Measurements from ENCODE around the gene SOWAHB. TPM values are rescaled to one million over a fixed set of nuclear protein-coding genes. Genes with fewer than 3 reads are reported as not detected.

Gene SOWAHB, protein sequence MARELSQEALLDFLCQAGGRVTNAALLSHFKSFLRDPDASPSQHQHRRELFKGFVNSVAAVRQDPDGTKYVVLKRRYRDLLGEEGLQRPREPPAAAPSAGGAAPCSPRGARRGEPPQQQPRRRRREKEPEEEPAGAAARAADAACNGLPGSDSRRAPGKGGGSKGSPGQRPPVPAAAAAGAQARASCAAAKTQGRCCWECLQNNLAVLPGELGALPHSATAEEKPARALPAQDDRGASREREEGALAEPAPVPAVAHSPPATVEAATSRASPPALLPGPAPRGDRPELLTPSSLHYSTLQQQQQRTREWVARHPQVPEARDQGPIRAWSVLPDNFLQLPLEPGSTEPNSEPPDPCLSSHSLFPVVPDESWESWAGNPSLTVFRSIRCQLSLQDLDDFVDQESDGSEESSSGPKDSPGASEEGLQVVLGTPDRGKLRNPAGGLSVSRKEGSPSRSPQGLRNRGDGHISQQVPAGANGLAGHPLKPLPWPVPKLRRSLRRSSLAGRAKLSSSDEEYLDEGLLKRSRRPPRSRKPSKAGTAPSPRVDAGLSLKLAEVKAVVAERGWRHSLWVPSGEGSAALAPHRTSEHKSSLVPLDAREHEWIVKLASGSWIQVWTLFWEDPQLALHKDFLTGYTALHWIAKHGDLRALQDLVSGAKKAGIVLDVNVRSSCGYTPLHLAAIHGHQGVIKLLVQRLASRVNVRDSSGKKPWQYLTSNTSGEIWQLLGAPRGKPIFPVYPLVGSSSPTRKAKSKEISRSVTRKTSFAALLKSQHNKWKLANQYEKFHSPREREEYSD
- polyA plus RNA-seq (2012; ENCODE audit: insufficient read depth, insufficient read length) = 0.44 TPM

DNA sequence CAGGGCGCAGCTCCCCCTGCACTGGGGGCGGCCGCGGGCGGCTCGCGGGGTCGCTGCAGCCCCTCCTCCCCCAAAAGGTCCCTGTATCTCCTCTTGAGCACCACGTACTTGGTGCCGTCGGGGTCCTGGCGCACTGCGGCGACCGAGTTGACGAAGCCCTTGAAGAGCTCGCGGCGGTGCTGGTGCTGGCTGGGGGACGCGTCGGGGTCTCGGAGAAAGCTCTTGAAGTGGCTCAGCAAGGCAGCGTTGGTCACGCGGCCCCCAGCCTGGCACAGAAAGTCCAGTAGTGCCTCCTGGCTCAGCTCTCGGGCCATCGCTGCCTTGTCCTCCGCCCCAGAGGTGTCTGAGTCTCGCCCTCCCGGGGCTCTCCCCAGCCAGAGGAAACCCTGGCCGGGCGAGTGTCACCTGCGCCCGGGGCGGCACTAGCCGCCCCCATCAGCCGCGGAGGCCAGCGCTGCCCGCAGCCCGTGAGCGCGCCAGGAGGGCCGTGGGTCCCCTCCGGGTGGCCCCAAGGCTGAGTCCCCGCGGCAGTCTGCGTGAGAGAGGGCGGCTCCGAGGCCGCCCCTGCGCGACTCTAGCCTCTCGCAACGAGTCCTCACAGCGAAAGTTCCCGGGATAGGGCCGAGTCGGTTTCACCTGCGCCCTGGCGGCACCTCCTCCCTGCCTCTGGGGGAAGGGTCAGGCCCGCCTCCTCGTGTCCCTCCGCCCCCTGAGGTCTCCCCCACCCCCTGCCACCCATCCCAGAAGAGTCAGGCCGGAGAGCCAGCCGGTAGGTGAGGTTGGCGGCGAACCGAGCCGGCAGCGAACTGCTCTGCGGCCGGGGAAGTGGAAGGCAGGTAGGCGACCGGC is at the start of gene SOWAHB:
Gene SOWAHB (minus strand): TSS at position 609 of the 849 bp plus-strand sequence. CDS start 295 bp downstream, at position 314.
- no peak within 1 kb of the TSS for H3K4me3 ChIP-seq (ENCODE audit: low read length)
- DNase-seq (ENCODE audit: low read depth, low spot score) = no peak

DNA sequence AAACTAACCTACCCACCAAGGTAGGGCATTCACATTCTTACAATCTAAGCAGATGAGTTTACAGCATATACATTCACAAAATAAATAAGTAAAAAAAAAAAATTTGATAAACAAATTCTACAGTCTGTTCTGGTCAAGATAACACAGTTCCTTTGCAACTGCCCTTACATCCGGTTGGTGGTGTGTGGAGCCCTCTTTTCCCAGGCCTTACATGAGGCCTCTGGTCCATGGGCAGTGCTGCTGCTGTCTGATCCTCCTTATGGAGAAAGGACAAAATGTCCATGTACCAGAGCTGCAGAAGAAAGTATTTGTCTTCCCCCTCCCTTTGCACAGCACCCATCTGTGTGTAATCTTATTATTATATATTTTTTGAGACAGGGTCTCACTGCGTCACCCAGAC is 49.4 kb upstream of the SOWAHB start:
- H3K4me3 ChIP-seq (ENCODE audit: low read length) = no peak overlapping the region
- no peak for DNase-seq (ENCODE audit: low read depth, low spot score)

DNA sequence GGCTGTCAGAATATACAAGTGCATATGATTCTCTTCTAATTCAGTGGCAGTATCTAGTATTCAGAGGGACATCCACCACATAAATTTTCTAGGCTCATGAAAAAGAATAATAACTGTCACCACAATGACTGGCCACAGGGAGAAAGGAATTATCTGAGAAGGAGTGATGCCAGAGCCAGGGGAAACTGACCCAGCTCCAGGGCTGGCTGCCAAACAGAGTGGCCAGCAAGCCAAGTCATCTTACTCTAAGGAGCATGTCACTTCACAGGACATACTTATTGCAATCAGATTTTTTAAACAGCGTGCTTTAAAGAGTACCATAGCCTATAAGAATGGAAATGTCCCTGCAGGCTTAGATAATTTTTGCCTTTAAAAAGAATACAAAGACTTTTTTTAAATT is 45.8 kb upstream of the SOWAHB start:
- no peak for DNase-seq (ENCODE audit: low read depth, low spot score)
- no peak overlapping the region for H3K4me3 ChIP-seq (ENCODE audit: low read length)

DNA sequence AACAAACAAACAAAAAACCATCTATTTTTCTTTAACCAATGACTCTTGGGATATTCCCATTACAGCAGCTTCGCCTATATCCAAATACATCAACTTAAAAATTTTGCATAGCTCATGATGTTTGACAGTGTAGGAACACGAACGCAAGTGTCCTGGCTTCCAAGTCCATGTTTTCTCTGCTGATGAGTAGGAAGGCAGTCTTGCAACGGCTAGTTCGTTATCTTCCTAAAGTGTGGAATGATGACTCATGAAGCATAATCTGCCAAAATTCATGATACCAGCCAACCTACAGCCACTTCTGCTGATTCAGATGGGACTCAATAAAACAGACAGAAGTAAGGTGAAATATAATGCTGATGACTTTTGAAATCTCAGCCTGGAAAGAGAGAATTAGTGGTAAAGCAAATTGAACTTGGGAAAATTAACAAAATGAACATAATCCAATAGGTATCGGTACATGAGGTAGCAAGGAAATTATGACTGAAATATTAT is 45.2 kb upstream of the SOWAHB start:
- no peak for DNase-seq (ENCODE audit: low read depth, low spot score)
- no peak overlapping the region for H3K4me3 ChIP-seq (ENCODE audit: low read length)

DNA sequence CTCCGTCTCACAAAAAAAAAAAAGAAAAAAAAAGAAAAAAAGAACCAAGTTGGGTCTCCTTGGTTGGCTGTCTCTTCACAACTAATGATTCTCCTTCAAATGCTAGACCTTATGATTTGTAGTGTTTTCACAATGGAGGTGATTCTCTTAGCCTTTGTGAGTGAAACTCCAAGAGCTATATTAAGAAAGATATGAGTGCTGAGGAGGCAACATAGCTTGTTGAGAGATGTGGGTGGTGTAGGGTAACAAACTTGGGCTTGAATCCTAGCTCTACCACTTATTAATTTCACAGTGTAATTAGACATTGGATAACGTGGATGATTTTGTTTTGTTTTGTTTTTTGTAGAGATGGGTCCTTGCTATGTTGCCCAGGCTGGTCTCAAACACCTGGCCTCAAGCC is 41.2 kb upstream of the SOWAHB start:
- H3K4me3 ChIP-seq (ENCODE audit: low read length) = no peak overlapping the region
- DNase-seq (ENCODE audit: low read depth, low spot score) = no peak

DNA sequence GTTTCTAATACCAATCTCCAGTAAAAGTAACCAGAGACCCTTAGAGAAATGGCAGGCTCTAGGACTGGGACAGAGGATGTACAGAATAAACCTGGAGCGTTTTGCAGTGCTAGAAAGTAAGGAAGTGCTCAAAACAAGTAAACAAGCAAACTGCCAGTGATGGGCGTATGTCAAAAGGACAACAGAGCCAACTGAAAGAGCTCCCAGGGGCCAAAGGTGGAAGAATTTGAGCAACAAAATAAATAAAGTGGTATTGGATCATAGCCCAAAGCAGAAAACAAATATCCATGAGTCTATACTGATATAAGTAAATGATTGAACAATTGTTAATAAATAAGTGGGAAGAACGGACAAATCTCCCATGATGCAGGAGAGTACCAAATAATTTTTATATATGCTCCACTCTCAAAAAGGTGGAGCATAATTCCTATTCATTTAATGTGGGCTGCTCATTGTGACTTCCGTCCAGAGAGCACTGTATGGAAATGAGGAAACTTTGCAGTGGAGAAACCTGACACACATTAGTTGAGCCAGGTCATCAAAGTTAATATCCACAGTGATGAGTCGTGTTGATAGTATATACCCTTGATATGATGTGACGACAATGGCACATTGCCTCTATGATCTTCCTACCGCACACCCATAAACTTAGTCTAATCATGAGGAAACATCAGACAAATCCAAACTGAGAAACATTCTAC is 33.8 kb upstream of the SOWAHB start:
- DNase-seq (ENCODE audit: low read depth, low spot score) = no peak
- no peak overlapping the region for H3K4me3 ChIP-seq (ENCODE audit: low read length)

DNA sequence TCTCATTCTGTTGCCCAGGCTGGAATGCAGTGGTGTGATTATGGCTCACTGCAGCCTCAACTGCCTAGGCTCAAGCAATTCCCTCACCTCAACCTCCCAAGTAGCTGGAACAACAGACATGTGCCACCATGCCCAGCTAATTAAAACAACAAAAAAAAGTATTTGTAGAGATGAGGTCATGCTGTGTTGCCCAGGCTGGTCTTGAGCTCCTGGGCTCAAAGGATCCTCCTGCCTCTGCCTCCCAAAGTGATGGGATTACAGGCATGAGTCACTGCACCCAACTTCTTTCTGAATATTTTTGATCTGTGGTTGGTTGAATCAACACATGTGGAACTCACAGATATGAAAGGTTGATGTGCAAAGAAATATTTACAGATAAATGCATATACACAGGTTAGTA is 33.1 kb upstream of the SOWAHB start:
- no peak overlapping the region for H3K4me3 ChIP-seq (ENCODE audit: low read length)
- no peak for DNase-seq (ENCODE audit: low read depth, low spot score)

DNA sequence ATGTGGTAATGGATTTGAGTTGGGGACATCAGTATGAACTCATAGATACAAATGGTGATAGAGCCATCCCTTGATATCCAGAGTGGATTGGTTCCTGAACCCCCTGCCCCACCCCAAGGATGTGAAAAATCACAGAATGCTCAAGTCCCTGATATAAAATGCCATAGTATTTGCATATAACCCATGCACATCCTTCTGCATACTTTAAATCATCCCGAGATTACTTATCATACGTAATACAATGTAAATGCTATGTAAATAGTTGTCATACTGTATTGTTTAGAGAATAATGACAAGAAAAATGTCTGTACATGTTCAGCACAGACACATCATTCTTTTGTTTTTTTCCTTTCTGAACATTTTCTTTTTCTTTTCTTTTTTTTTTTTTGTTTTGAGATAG is 32.7 kb upstream of the SOWAHB start:
- no peak for DNase-seq (ENCODE audit: low read depth, low spot score)
- H3K4me3 ChIP-seq (ENCODE audit: low read length) = no peak overlapping the region

DNA sequence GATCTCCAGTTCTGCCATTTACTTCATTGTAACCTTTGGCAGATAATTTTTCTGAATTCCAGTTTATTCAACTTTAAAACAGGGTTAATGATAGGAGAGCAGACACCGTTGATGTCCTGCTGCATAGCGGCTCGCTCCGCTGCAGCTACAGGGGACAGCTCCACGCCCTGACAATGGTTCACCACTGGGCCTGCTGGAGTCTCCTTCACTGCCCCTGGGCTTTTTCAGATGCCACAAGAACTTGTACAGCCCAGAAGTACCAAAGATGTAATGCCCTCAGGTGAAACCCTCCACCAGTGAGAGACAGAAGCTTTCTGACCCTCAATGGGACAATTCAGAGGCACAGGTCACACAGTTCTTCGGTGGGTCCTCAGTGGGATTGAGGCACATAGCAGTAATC is 28.9 kb upstream of the SOWAHB start:
- no peak for DNase-seq (ENCODE audit: low read depth, low spot score)
- H3K4me3 ChIP-seq (ENCODE audit: low read length) = no peak overlapping the region

DNA sequence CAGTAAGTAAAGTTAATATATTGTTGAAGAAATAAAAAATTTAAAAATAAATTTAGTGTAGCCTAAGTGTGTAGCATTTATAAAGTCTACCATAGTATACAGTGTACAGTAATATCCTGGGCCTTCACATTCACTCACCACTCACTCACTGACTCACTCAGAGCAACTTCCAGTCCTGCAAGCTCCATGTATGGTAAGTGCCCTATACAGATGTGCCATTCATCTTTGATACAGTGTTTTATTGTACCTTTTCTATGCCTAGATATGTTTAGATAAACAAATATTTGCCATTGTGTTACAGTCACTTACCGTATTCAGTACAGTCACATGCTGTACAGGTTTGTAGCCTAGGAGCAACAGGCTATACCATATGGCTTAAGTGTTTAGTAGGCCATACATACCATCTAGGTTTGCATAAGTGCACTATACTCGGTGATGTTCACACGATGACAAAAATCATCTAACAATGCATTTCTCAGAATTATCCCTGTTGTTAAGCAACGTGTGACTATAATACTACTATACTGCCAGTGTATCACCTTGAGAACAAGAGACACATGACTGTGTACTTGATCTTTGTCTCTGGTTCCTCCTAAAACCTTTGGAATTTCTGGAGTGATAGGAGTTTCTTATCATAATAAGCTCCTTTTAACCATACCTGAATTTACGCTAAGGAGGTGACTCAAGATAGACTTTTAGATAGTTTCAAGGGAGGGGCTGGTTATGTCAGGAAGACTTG is 25.8 kb upstream of the SOWAHB start:
- no peak overlapping the region for H3K4me3 ChIP-seq (ENCODE audit: low read length)
- DNase-seq (ENCODE audit: low read depth, low spot score) = no peak

DNA sequence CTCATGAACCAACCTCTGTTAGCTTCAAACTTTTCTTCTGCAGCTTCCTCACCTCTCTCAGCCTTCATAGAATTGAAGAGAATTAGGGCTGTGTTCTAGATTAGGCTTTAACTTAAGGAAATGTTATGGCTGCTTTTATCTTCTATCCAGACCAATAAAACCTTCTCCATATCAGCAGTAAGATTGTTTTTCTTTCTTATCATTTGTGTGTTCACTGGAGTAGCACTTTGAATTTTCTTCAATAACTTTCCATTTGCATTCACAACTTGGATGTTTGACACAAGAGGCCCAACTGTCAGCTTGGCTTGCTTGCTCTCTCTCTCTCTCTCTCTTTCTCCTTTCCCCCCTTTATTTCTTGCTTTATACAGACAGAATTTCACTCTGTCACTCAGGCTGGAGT is 22.8 kb upstream of the SOWAHB start:
- DNase-seq (ENCODE audit: low read depth, low spot score) = no peak
- H3K4me3 ChIP-seq (ENCODE audit: low read length) = no peak overlapping the region

DNA sequence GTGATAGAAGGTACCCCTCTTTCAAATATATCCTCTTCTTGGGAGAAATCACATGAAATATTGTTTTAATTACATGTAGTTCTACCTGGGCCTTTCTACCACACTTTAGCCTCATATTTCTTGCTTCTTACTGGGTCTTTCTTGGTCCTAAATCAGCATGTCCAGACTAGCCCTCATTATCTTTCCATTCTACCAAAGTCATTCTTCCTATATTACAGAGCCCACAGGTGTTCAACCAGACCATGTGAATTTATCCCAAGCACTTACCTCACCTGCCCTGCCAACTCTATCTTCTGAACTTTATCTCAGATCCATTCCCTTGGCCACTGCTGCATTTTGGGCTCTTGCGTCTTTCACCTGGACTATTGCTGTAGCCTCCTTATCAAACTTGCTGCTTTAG is 11.8 kb upstream of the SOWAHB start:
- no peak for DNase-seq (ENCODE audit: low read depth, low spot score)
- no peak overlapping the region for H3K4me3 ChIP-seq (ENCODE audit: low read length)

DNA sequence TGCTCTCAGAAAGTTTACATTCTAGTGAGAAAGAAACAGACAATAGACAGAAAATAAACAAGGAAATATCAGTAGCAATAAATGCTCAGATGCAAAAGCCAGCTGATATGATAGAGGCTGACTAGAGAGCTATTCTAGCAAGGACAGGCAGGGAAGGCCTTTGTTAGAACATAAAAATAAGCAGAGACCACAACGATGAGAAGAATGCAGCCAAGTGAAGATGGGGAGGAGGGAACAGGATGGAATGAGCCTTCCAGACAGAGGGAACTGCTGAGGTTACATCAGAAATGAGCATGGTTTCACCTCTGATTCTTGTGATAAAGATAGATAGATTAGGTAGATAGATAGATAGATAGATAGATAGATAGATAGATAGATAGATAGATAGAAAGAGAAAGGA is 7.6 kb upstream of the SOWAHB start:
- no peak overlapping the region for H3K4me3 ChIP-seq (ENCODE audit: low read length)
- no peak for DNase-seq (ENCODE audit: low read depth, low spot score)

DNA sequence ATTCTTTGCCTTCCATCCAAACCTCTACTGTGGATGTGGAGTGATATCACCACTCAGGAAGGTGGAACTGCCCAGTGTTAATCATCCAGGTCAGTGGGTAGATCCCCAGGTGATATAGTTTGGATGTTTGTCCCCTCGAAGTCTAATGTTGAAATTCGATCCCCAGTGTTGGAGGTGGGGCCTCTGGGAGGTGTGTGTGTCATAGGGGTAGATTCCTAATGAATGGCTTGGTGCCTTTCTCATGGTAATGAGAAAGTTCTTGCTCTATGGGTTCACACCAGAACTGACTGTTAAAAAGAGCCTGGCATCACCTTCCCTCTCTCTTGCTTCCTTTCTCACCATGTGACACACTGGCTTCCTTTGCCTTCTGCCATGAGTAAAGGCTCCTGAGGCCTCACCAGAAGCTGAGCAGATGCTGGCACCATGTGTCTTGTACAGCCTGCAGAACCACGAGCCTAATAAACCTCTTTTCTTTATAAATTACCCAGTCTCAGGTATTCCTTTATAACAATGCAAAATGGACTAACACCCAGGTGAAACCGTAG is 6.8 kb upstream of the SOWAHB start:
- H3K4me3 ChIP-seq (ENCODE audit: low read length) = no peak overlapping the region
- no peak for DNase-seq (ENCODE audit: low read depth, low spot score)

DNA sequence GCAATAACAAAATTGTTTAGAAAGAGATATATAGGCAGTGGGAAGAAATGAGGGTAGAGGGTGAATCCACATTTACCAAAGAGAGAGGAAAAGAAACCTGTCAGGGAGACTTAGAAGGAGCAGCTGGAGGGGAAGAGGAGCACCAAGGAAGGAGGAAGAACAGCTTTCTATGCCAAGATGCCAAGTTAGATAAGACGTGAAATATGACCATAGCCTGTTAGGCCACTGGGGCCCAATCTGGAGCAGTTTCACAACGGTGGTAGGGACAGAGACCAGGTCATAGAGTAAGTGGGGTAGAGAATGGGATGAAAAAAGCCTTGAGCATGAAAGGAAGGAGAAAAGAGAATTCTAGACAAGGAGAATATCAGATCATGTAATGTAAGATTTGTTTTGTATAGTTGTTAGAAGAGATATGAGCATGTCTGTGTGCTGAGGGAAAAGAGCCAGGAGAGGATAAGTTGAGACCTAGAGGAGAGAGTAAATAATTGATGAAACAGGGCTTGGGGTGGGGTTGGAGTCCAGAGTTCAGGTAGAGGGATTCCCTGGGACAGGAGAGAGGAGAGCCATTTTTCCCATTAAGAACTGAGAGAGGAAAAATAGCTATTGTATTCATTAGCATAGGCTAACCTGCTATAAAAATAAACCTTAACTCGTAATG is 4.4 kb upstream of the SOWAHB start:
- H3K4me3 ChIP-seq (ENCODE audit: low read length) = no peak overlapping the region
- DNase-seq (ENCODE audit: low read depth, low spot score) = no peak

DNA sequence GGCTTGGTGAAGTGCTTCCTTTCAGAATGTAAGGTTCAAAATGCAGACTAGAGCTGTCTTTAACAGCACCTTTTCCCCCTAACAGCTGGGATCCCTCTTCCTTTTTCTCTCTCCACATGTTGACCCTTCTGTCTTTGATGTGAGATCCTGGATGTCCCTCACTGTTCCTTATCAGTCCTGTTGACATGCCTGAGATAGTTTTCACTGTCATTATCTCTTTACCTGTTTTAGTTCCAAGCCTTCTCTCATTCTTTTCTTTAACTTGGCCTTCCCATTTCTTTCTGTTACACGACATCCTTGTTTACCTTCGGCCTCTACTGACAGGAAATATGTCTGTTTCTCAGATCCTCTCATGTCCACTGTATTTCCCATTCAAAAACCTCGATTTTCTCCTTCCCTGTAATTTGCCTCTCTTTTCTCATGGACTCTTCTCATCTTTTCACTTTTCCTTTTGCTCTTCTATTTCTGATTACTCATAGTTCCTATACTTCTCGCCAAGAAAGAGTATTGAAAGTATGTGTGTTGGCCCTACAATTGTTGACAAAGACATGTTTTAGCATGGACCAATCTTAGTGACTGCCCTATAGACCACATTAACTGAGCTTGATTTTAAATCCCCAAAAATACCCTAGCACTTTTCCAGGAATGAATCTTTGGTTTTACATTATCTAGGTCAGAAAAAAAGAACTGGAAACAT is 1.2 kb upstream of the SOWAHB start:
- no peak overlapping the region for H3K4me3 ChIP-seq (ENCODE audit: low read length)
- no peak for DNase-seq (ENCODE audit: low read depth, low spot score)

DNA sequence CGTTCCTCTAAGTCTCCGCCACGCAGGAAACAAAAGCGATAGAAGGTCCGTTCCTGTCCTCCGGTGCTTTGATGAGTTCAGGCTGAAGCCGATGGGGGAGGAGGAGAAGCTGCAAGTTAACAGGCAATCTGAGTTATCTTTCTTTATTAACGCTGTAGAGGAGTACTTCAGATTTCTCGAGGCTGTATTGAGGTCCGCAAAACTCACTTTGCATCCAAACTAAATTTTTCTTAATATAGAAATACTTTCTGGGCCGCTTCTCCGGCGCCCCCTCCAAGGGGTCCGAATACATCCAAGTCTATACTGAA is 395 bp upstream of the SOWAHB start:
- no peak for DNase-seq (ENCODE audit: low read depth, low spot score)
- no peak overlapping the region for H3K4me3 ChIP-seq (ENCODE audit: low read length)
